HepG2 (cell line): Measurements from ENCODE around the gene CLMP. TPM values are rescaled to one million over a fixed set of nuclear protein-coding genes. Genes with fewer than 3 reads are reported as not detected.
A peak's percentile ranks its signal among the peaks of the same experiment; 100 is the strongest.

Source experiments
- DNMT1 ChIP-seq: sonication (generic); formaldehyde crosslinking; IDR thresholded peaks from 2 replicates; pipeline ENCODE4 v1.5.1; 2020; ENCODE audit warnings: mild to moderate bottlenecking, missing genetic modification reagents
- DPF2 ChIP-seq: sonication (generic); formaldehyde crosslinking; IDR thresholded peaks from 2 replicates; pipeline ENCODE4 v1.4.0; 2020; ENCODE audit warnings: mild to moderate bottlenecking, low read depth, missing genetic modification reagents, borderline replicate concordance
- FLYWCH1 ChIP-seq: sonication (generic); formaldehyde crosslinking; IDR thresholded peaks from 2 replicates; pipeline ENCODE4 v1.8.1; 2023; ENCODE audit warnings: mild to moderate bottlenecking, missing genetic modification reagents
- HIVEP1 ChIP-seq: sonication (generic); formaldehyde crosslinking; IDR thresholded peaks from 2 replicates; pipeline ENCODE4 v1.4.0; 2020; ENCODE audit warnings: mild to moderate bottlenecking, missing genetic modification reagents
- KLF15 ChIP-seq: sonication (generic); formaldehyde crosslinking; IDR thresholded peaks from 2 replicates; pipeline ENCODE4 v1.8.1; 2023; ENCODE audit warnings: borderline replicate concordance, mild to moderate bottlenecking, inconsistent platforms, missing genetic modification reagents, mixed read lengths
- NR2F1 ChIP-seq, 2 experiments: fragments of 450-650 bp in 1 of 2; formaldehyde crosslinking in 1 of 2; IDR thresholded peaks; 2 replicates each; pipeline versions ENCODE4 v1.5.0 to v1.6.1; 2016 to 2020; ENCODE audit warnings: mild to moderate bottlenecking in 1 of 2, missing compliant biosample characterization in 1 of 2, missing genetic modification reagents in 1 of 2, moderate library complexity in 1 of 2
- PTBP1 ChIP-seq: fragments of 200-400 bp; formaldehyde crosslinking; IDR thresholded peaks from 2 replicates; pipeline ENCODE4 v1.6.1; 2018; ENCODE audit warnings: low read length, low read depth; ENCODE audit not compliant: poor library complexity, severe bottlenecking
- SETDB1 ChIP-seq: sonication (generic); formaldehyde crosslinking; IDR thresholded peaks from 2 replicates; pipeline ENCODE4 v1.5.1; 2020; ENCODE audit warnings: missing genetic modification reagents, mild to moderate bottlenecking, borderline replicate concordance
- SOX13 ChIP-seq, 3 experiments: fragments of 450-650 bp in 1 of 3; sonication (generic) in 1 of 3; formaldehyde crosslinking in 1 of 3; IDR thresholded peaks in 2 of 3; conservative IDR thresholded peaks in 1 of 3; 2 replicates each; pipeline versions ENCODE4 v1.5.0 to v1.6.1; 2016 to 2020; ENCODE audit warnings: antibody characterized with exemption in 1 of 3, mild to moderate bottlenecking in 1 of 3, missing compliant biosample characterization in 1 of 3, missing genetic modification reagents in 1 of 3, moderate library complexity in 1 of 3
- ZC3H4 ChIP-seq: sonication (generic); formaldehyde crosslinking; IDR thresholded peaks from 2 replicates; pipeline ENCODE4 v1.4.0; 2020; ENCODE audit warnings: missing genetic modification reagents, borderline replicate concordance
- ZFP62 ChIP-seq: sonication (generic); formaldehyde crosslinking; IDR thresholded peaks from 2 replicates; pipeline ENCODE4 v1.4.0; 2020; ENCODE audit warnings: missing genetic modification reagents
- ZNF207 ChIP-seq: fragments of 450-650 bp; IDR thresholded peaks from 2 replicates; pipeline ENCODE4 v1.6.1; 2016; ENCODE audit warnings: antibody characterized with exemption, borderline replicate concordance
- ZNF260 ChIP-seq: sonication (generic); formaldehyde crosslinking; IDR thresholded peaks from 2 replicates; pipeline ENCODE4 v1.4.0; 2020; ENCODE audit warnings: missing genetic modification reagents, low read depth, mild to moderate bottlenecking, borderline replicate concordance
- ZNF350 ChIP-seq: sonication (generic); formaldehyde crosslinking; IDR thresholded peaks from 2 replicates; pipeline ENCODE4 v1.4.0; 2020; ENCODE audit warnings: mild to moderate bottlenecking, low read depth, missing genetic modification reagents, borderline replicate concordance
- polyA plus RNA-seq, 8 experiments: library from polyadenylated mRNA; depleted of rRNA in 3 of 8; stranded (reverse) in 7 of 8; unstranded in 1 of 8; fragments of >200 nt; fragmentation: Illumina TruSeq in 4 of 8; extraction: Trizol in 4 of 8; gene quantifications; 2 replicates each; pipeline versions ENCODE4 v1.2.1 to v1.2.3, GENCODE V29; 2011 to 2016; ENCODE audit warnings: low read depth in 4 of 8, missing spikeins in 1 of 8, mixed read lengths in 1 of 8; ENCODE audit not compliant: insufficient read depth in 1 of 8
- total RNA-seq, 5 experiments: library from RNA; depleted of rRNA; stranded (reverse); fragments of >200 nt; fragmentation: Illumina TruSeq; extraction: Trizol; gene quantifications; 2 replicates each; pipeline ENCODE4 v1.2.3, GENCODE V29; 2016; ENCODE audit warnings: low read depth in 1 of 5
- TF ChIP-seq, protein P1 (sequence below): sonication (generic); formaldehyde crosslinking; IDR thresholded peaks from 2 replicates; pipeline ENCODE4 v1.5.1; 2020; ENCODE audit warnings: missing genetic modification reagents, mild to moderate bottlenecking, borderline replicate concordance
- TF ChIP-seq, protein P2 (sequence below): sonication (generic); formaldehyde crosslinking; IDR thresholded peaks from 2 replicates; pipeline ENCODE4 v1.4.0; 2020; ENCODE audit warnings: missing genetic modification reagents, mild to moderate bottlenecking, borderline replicate concordance
- TF ChIP-seq, protein P3 (sequence below): IDR thresholded peaks from 2 replicates; pipeline ENCODE4 v1.6.1; 2012; ENCODE audit warnings: inconsistent platforms
- TF ChIP-seq, protein P4 (sequence below): sonication (generic); formaldehyde crosslinking; IDR thresholded peaks from 2 replicates; pipeline ENCODE4 v1.9.0; 2021; ENCODE audit warnings: mild to moderate bottlenecking, missing genetic modification reagents

The CLMP gene
- total and polyA plus RNA-seq, 2 of the 13 experiments (the other 11 are each of a cell fraction or from before 2014, with no cell fraction given) = not detected

DNA sequence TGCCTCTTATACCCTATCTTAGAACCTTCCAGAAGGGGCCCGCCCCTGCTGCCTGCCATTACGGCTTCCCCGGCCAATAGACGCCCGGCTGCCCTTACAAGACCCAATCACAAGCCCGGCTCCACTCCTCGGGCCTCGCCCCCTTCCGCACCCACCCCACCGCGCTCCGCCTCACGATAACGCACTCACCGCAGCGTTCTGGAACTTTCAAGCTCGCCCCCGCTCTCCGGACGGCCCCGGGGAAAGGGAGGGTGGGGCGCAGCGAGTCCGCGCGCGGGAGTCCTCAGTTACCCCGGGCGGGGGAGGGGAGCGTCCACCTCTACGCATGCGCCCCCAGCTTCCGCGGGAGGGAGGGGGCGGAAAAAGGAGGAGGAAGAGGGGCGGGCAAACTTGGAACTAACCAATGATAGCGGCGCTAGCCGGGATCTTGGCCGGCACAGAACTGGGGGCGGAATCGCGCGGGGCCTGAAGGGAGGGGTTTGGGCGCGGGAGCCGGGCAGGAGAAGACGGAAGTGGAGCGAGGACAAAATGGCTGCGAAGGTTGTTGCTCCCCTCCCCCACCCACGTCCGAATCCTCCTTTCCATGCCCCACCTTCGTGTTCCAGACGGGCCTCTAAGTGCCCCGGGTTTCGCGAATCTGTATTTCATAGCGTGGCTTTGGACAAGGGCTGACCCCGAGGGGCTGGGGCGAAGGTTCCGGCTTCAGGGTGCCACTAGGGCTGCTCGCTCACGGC is 132.7 kb downstream of the CLMP start (continued):
- no peak for TF ChIP-seq ZFP62 (CRISPR knock-in tag)
- peak; percentile 57; the same call in 1 of the 2 replicates for TF ChIP-seq ZNF350 (CRISPR knock-in tag)
- TF ChIP-seq FLYWCH1 = no peak
- TF ChIP-seq, protein P1, sequence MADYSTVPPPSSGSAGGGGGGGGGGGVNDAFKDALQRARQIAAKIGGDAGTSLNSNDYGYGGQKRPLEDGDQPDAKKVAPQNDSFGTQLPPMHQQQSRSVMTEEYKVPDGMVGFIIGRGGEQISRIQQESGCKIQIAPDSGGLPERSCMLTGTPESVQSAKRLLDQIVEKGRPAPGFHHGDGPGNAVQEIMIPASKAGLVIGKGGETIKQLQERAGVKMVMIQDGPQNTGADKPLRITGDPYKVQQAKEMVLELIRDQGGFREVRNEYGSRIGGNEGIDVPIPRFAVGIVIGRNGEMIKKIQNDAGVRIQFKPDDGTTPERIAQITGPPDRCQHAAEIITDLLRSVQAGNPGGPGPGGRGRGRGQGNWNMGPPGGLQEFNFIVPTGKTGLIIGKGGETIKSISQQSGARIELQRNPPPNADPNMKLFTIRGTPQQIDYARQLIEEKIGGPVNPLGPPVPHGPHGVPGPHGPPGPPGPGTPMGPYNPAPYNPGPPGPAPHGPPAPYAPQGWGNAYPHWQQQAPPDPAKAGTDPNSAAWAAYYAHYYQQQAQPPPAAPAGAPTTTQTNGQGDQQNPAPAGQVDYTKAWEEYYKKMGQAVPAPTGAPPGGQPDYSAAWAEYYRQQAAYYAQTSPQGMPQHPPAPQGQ (CRISPR knock-in tag) = no peak
- TF ChIP-seq ZC3H4 (CRISPR knock-in tag) = no peak
- no peak for TF ChIP-seq DPF2
- no peak for TF ChIP-seq NR2F1 (CRISPR knock-in tag; IDR thresholded peaks at IDR 0.05)
- peak; percentile 1 for TF ChIP-seq PTBP1
- no peak for TF ChIP-seq SOX13 (IDR thresholded peaks at IDR 0.05)
- no peak; a peak in 1 of 4 replicates for TF ChIP-seq SOX13 (CRISPR knock-in tag; conservative IDR thresholded peaks at IDR 0.05 in 1 of 2, IDR thresholded peaks at IDR 0.05 in 1 of 2)
- no peak for TF ChIP-seq SETDB1 (CRISPR knock-in tag)
- TF ChIP-seq ZNF207 = no peak
- TF ChIP-seq, protein P2, sequence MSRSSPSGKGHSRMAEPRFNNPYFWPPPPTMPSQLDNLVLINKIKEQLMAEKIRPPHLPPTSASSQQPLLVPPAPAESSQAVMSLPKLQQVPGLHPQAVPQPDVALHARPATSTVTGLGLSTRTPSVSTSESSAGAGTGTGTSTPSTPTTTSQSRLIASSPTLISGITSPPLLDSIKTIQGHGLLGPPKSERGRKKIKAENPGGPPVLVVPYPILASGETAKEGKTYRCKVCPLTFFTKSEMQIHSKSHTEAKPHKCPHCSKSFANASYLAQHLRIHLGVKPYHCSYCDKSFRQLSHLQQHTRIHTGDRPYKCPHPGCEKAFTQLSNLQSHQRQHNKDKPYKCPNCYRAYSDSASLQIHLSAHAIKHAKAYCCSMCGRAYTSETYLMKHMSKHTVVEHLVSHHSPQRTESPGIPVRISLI = no peak
- TF ChIP-seq HIVEP1 (CRISPR knock-in tag) = 0 out of 2 replicates have a peak, but pooled peaks have one; percentile 3
- peak; percentile 49; the same call in 1 of the 2 replicates for TF ChIP-seq KLF15 (CRISPR knock-in tag)
- no peak for TF ChIP-seq DNMT1
- TF ChIP-seq, protein P3, sequence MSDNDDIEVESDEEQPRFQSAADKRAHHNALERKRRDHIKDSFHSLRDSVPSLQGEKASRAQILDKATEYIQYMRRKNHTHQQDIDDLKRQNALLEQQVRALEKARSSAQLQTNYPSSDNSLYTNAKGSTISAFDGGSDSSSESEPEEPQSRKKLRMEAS = peak; percentile 79
- TF ChIP-seq ZNF260 (CRISPR knock-in tag) = no peak
- TF ChIP-seq, protein P4, sequence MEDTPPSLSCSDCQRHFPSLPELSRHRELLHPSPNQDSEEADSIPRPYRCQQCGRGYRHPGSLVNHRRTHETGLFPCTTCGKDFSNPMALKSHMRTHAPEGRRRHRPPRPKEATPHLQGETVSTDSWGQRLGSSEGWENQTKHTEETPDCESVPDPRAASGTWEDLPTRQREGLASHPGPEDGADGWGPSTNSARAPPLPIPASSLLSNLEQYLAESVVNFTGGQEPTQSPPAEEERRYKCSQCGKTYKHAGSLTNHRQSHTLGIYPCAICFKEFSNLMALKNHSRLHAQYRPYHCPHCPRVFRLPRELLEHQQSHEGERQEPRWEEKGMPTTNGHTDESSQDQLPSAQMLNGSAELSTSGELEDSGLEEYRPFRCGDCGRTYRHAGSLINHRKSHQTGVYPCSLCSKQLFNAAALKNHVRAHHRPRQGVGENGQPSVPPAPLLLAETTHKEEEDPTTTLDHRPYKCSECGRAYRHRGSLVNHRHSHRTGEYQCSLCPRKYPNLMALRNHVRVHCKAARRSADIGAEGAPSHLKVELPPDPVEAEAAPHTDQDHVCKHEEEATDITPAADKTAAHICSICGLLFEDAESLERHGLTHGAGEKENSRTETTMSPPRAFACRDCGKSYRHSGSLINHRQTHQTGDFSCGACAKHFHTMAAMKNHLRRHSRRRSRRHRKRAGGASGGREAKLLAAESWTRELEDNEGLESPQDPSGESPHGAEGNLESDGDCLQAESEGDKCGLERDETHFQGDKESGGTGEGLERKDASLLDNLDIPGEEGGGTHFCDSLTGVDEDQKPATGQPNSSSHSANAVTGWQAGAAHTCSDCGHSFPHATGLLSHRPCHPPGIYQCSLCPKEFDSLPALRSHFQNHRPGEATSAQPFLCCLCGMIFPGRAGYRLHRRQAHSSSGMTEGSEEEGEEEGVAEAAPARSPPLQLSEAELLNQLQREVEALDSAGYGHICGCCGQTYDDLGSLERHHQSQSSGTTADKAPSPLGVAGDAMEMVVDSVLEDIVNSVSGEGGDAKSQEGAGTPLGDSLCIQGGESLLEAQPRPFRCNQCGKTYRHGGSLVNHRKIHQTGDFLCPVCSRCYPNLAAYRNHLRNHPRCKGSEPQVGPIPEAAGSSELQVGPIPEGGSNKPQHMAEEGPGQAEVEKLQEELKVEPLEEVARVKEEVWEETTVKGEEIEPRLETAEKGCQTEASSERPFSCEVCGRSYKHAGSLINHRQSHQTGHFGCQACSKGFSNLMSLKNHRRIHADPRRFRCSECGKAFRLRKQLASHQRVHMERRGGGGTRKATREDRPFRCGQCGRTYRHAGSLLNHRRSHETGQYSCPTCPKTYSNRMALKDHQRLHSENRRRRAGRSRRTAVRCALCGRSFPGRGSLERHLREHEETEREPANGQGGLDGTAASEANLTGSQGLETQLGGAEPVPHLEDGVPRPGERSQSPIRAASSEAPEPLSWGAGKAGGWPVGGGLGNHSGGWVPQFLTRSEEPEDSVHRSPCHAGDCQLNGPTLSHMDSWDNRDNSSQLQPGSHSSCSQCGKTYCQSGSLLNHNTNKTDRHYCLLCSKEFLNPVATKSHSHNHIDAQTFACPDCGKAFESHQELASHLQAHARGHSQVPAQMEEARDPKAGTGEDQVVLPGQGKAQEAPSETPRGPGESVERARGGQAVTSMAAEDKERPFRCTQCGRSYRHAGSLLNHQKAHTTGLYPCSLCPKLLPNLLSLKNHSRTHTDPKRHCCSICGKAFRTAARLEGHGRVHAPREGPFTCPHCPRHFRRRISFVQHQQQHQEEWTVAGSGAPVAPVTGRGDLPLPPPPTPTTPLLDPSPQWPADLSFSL (CRISPR knock-in tag) = no peak
